SK-N-MC (cell line): ENCODE results near the gene ASPDH.

Experiments used
- DNase-seq: peaks from one replicate; pipeline ENCODE4 v3.0.0-alpha.2; 2011; ENCODE audit warnings: low read depth, low spot score
- H3K27ac ChIP-seq: fragments of 200-600 bp; sonication (generic); 2 replicates; pipeline ENCODE4 v1.5.1; 2016; ENCODE audit warnings: mixed run types
- H3K36me3 ChIP-seq: fragments of 200-600 bp; sonication (generic); 2 replicates; pipeline ENCODE4 v1.6.1; 2017; ENCODE audit warnings: antibody characterized with exemption, low read length, mixed read lengths; ENCODE audit not compliant: insufficient read depth
- H3K4me3 ChIP-seq: fragments of 200-600 bp; sonication (generic); 2 replicates; pipeline ENCODE4 v1.5.1; 2016
- H3K9ac ChIP-seq: fragments of 200-600 bp; sonication (generic); 2 replicates; pipeline ENCODE4 v1.8.0; 2017; ENCODE audit warnings: mixed run types, mixed read lengths; ENCODE audit not compliant: insufficient read length
- H3K9me3 ChIP-seq: fragments of 200-600 bp; sonication (generic); 2 replicates; pipeline ENCODE4 v1.6.1; 2017; ENCODE audit warnings: low read depth, mild to moderate bottlenecking, antibody characterized with exemption, low read length, moderate library complexity, mixed read lengths
- EZH2 ChIP-seq: fragments of 200-600 bp; sonication (generic); IDR thresholded peaks from one replicate; pipeline ENCODE4 v1.6.1; 2017; ENCODE audit warnings: antibody characterized with exemption
- FOXP2 ChIP-seq: optimal IDR thresholded peaks from 2 replicates; pipeline ENCODE3; 2011; ENCODE audit warnings: mild to moderate bottlenecking, moderate library complexity; ENCODE audit not compliant: insufficient read depth; ENCODE audit errors: extremely low read length, control extremely low read depth
- POLR2AphosphoS5 ChIP-seq: IDR thresholded peaks from 2 replicates; pipeline ENCODE4 v1.6.1; 2012; ENCODE audit warnings: mild to moderate bottlenecking, low read depth, low read length, borderline replicate concordance

Gene ASPDH

DNA sequence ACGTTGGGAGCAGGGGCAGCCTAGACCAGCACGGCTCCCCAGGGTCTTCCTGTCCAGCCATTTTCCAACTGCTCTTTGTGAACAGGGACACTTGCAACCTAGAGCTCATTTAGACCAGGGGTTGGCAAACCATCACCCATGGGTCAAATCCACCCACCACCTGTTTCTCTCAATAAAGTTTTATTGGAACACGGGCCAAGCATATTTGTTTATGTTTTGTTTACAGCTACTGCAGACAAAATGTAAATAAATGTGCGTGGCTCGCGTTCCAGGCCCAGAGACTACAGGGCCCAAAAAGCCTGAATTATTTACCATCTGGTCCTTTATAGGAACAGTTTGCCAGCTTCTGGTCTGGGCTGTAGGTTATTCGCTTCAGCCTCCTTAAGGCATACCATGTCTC lies 50.7 kb downstream of the ASPDH start:
- H3K9ac ChIP-seq: no peak overlapping the region
- TF ChIP-seq POLR2AphosphoS5 (no peak), FOXP2 (no peak), EZH2 (no peak)
- no peak overlapping the region for H3K4me3 ChIP-seq
- H3K27ac ChIP-seq: no peak overlapping the region
- H3K36me3 ChIP-seq: no peaks in the 10 kb centered on the region
- no peaks in the 10 kb centered on the region for H3K9me3 ChIP-seq
- no peak for DNase-seq
